ENCODE measurements around the gene PDZD2.

Gene PDZD2

DNA sequence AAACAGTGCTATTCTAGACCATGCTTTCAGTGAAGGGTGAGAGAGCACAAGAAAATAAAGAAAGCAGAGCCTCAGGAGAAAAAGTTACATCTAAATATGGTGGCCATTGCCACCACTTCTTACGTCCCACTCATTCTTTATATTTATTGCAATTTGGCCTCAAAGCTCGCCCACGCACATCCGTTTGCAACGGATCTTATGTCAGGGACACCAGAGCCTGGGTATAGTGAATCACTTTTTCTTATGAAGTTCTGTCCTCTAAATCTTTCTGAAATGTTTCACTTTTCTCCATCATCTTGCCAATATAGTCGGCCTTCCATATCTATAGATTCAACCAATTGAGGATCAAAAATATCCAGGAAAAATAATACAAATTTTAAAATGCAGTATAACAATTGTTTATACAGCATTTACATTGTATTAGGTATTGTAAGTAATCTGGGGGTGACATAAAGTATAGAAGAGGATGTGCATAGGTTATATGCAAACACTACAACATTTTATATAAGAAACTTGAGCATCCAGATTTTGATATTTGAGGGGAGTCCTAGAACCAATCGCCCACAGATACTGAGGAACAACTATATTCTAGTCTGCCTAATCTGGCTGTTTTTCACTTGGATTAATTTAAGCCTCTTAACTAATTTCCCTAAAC, 500.0 kb downstream of the PDZD2 start:
- DNase-seq (ENCODE audit: low read depth in 2 of 2) = peak; percentile 52 to 58

DNA sequence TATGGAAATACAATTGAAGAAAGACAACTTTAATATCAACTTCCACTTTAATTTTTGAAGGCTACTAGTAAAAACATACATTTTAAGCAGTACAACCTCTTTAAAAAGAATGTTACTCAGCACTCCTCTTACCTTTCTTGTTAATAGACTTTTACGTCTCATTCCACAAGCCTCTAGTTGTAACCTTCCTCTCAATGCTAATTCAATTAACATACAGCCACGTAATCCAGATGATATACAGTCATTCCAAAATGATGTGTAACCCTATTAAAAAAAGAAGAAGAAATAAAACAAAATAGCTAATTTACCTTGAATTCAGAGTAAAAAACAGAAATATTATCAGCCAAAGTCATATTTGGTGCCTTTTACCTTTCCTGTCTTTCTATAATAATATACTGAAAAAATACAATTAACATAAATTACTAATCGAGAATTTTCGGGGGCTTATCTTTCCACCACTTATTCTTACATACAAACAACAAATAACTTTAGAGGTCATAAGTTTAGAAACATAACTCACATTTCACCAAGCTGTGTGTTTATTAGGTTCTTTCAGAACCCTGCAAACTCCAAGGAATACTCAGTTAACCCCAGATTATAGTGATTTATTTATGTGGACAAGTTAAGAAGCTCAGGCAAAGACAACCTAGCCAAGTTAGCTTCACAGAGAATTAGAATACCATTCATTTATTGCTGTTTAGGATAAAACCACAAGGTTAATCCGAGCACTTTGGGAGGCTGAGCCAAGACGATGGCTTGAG, 504.9 kb downstream of the PDZD2 start:
- DNase-seq (ENCODE audit: low read depth in 2 of 2) = no peak

DNA sequence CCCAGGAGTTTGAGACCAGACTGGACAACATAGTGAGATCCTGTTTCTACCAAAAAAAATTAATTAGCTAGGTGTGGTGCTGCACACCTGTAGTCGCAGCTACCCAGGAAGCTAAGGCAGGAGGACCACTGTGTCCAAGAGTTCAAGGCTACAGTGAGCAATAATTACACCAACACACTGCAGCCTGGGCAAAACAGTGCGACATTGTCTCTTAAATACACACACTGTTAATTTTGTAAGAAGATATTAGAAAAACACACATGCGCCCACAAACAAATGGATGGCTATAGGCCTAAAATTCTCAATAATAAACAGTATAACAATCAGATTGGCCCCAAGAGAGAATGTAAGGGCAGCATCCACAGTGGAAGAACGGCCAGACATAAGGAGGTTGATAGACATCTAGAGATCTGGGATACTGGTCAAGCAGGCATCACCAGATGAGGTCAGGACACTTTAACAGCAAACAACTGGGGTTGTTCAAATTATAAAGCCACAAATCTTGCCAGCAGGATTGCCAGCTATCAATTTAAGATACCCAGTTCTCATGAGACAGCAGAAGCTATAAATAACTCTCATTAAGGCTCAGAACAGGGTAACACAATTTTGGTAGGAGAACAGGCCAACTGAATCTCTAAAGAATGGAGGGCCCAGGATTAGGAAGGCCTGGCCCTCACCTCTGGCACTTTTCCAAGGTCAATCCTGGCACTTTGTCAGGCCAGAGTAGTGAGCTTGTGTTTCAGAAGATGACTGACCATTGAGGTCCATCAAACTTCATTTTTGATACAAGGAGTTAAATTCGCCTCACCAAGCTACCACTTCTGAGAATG, 505.7 kb downstream of the PDZD2 start:
- no peak for DNase-seq (ENCODE audit: low read depth in 2 of 2)

DNA sequence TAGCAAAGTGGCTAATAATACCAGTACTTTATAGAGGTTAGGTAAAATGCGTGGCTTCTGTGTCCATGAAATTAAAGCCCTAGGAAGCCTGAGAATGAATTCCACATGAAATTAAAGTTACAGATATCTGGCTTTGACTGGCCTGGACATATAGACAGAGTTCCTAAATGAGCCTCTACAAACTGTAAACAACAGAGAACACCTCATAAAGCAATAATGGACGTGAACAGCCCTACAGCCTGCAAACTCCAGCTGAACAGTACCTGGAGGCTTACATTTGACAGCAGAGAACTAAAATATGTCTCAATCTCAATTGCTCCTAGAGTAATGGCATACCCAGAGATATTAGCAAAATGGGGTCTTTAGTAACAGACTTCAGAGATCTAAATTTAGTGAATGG, 506.4 kb downstream of the PDZD2 start:
- no peak for DNase-seq (ENCODE audit: low read depth in 2 of 2)

- no peak for DNase-seq (ENCODE audit: low read depth in 2 of 2)
Measured at GRCh38 chr5:32147236-32147635, 508.3 kb downstream of the PDZD2 start.

GRCh38 chr5:32147959-32148358, 509.0 kb downstream of the PDZD2 start:
- DNase-seq (ENCODE audit: low read depth in 2 of 2) = no peak

DNA sequence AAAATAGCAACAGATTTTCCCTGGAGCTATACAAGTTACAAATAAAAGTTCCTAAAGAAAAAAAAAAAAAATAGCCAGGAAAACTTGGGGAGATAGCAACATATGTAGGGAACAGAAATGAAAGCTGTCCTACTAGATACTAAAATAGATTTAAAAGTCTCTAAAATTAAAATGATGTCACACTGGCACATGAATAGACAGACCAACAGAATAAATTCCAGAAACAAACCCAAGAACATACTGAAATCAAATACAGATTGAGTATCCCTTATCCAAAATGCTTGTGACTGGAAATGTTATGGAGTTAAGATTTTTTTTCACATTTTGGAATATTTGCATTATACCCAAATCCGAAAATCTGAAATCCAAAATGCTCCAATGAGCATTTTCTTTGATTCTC, 511.4 kb downstream of the PDZD2 start:
- DNase-seq (ENCODE audit: low read depth in 2 of 2) = no peak

- no peak for DNase-seq (ENCODE audit: low read depth in 2 of 2)
Measured at GRCh38 chr5:32151198-32151597, 512.3 kb downstream of the PDZD2 start.

- DNase-seq (ENCODE audit: low read depth in 2 of 2) = no peak
Measured at GRCh38 chr5:32153723-32154122, 514.8 kb downstream of the PDZD2 start.

GRCh38 chr5:32155211-32155610, 516.3 kb downstream of the PDZD2 start:
- DNase-seq (ENCODE audit: low read depth in 2 of 2) = no peak

DNA sequence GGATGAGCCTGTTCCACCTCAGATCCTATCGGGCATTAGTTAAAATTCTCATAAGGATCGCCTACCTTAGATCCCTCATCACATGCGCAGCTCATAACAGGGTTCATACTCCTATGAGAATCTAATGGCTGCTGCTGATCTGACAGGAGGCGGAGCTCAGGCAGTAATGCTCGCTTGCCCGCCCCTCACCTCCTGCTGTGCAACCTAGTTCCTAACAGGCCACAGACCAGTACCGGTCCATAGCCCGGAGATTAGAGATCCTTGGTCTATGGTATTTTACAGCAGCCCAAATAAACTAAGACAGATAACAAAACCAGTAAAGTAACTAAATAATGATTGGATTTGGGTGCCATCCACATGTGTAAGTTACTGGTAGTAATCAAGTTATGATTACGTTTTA, 517.7 kb downstream of the PDZD2 start:
- no peak for DNase-seq (ENCODE audit: low read depth in 2 of 2)

GRCh38 chr5:32157078-32157477, 518.1 kb downstream of the PDZD2 start:
- no peak for DNase-seq (ENCODE audit: low read depth in 2 of 2)

DNA sequence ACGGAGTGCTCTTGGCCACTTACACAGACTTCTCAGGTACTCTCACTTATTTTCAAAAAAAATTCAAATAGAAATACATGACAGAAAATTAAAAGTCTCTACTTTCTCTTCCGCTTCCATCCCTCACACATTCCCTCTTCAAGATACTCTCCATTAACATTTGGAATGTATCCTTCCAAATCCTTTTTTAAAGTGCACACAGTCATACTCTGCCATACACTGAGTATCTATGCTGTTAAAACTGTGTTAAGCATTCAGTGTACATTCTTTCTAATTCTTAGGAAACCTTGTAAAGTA, 519.7 kb downstream of the PDZD2 start:
- no peak for DNase-seq (ENCODE audit: low read depth in 2 of 2)

DNA sequence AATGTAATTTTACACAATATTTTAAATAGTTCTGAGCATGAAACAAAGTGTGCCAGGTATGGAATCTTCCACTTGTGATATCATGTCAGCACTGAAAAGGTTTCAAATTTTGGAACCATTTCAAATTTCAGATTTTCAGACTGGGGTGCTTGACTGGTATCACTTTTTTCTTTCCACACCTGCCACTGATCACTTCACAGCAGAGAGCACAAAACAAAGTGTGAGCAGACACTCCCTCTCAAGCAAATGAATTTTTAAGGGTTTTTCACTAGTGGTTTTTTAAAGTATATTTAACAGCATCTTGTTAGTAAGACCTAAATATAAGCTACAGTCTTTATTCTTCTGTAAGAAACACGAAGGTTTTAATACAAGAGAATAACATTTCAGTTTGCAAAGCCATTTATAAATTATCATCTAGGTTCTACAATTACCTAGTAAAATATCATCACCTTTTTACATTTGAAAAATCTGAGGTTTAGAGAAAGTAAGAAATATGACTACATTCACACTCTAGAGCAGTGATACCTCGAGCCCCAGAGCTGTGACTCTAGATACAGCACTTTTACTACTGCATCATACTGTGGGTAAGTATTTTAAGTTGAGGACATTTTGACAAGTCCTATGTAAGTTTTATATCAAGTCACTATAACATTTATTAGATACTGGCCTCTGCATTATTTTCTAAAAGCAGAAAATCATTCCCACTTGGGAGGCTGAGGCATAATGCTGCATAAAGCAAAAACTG, 520.6 kb downstream of the PDZD2 start:
- DNase-seq (ENCODE audit: low read depth in 2 of 2) = no peak

DNA sequence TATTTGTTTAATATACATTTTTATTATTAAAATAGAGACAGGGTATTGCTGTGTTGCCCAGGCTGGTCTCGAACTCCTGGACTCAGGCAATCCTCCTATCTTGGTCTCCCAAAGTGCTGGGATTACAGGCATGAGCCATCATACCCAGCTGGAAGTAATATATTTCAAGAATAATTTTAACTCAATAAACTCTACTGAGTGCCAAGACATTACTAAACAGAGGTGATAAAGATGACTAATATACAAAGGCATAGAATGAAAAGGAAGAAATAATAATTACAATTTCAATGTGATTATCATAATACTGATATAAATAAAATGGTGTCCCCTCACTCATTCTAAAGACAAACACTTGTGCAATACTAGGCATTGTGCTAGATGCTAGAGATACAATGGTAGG, 521.3 kb downstream of the PDZD2 start:
- no peak for DNase-seq (ENCODE audit: low read depth in 2 of 2)

Data from stimulated activated CD8-positive, alpha-beta memory T cell treated with anti-CD3 and anti-CD28 coated beads, Interleukin-7, amount 100 ng/mL, for 4 hours (primary cell).